ENCODE measurements around the gene PDE8B. TPM values are rescaled to one million over a fixed set of nuclear protein-coding genes. Genes with fewer than 3 reads are reported as not detected.
"Not testable (repeated sequence)": the region's sequence is repeated elsewhere in the genome, so short reads cannot be mapped to it uniquely, and the experiment has no call there.

Gene PDE8B
- total RNA-seq, 1 donor from 2014 or later, result 8.9 TPM

- DNase-seq, result no peak
These were observed 233.9 kb downstream of the PDE8B start for GRCh38 chr5:77444356-77444755.

GRCh38 chr5:77448831-77449230, 238.4 kb downstream of the PDE8B start:
- DNase-seq, result no peak

- no peak for DNase-seq
These were observed 238.8 kb downstream of the PDE8B start for GRCh38 chr5:77449277-77449676.

- DNase-seq, result no peak
These were observed 239.5 kb downstream of the PDE8B start for GRCh38 chr5:77449981-77450380.

GRCh38 chr5:77452351-77452750, 241.9 kb downstream of the PDE8B start:
- no peak for DNase-seq

GRCh38 chr5:77454123-77454522, 243.6 kb downstream of the PDE8B start:
- no peak for DNase-seq

- DNase-seq, result no peak
These were observed 250.8 kb downstream of the PDE8B start for GRCh38 chr5:77461287-77461686.

GRCh38 chr5:77463905-77464304, 253.4 kb downstream of the PDE8B start:
- DNase-seq, result no peak

- not testable (repeated sequence) for DNase-seq
These were observed 258.4 kb downstream of the PDE8B start for GRCh38 chr5:77468875-77469274.

- DNase-seq, result not testable (repeated sequence)
These were observed 264.6 kb downstream of the PDE8B start for GRCh38 chr5:77475041-77475440.

Other genes starting within 250 kb of the PDE8B start
- gene AGGF1, start 180.3 kb upstream of the PDE8B start, total RNA-seq, result 29.1 TPM
- 5.5 TPM for gene ZBED3, start 123.4 kb upstream of the PDE8B start, total RNA-seq

Data from tongue (tissue), 2 donors.